Gastroesophageal sphincter (tissue), 4 donors: ENCODE data around the gene ADGRL2. TPM values are rescaled to one million over a fixed set of nuclear protein-coding genes. Genes with fewer than 3 reads are reported as not detected.

Experiments
- ATAC-seq: fragments of 150-250 bp; one replicate; pipeline ENCODE4 v1.9.1; 2016; ENCODE audit warnings: mild to moderate bottlenecking, moderate library complexity
- H3K27ac ChIP-seq, 4 donors: fragments of 200-600 bp; sonication (generic) in 3 of 4; 1 replicate in 3 of 4; 2 replicates in 1 of 4; pipeline ENCODE4 v1.5.1; 2016 to 2019
- H3K27me3 ChIP-seq: fragments of 200-600 bp; sonication (generic); one replicate; pipeline ENCODE4 v1.5.1; 2019
- H3K36me3 ChIP-seq, 2 donors: fragments of 200-600 bp; sonication (generic); one replicate each; pipeline ENCODE4 v1.5.1; 2019; ENCODE audit warnings: control low read depth in 1 of 2
- H3K4me1 ChIP-seq, 3 donors: fragments of 200-600 bp; sonication (generic); 1 replicate in 2 of 3; 2 replicates in 1 of 3; pipeline ENCODE4 v1.5.1; 2016 to 2019; ENCODE audit warnings: control low read depth in 2 of 3
- H3K4me3 ChIP-seq, 2 donors: fragments of 200-600 bp; sonication (generic); one replicate each; pipeline ENCODE4 v1.5.1; 2019; ENCODE audit warnings: mild to moderate bottlenecking in 1 of 2, moderate library complexity in 1 of 2
- H3K9me3 ChIP-seq, 3 donors: fragments of 200-600 bp; sonication (generic); one replicate each; pipeline ENCODE4 v1.5.1; 2017 to 2019; ENCODE audit warnings: control low read depth in 2 of 3
- EP300 ChIP-seq: sonication (generic); formaldehyde crosslinking; IDR thresholded peaks from one replicate; pipeline ENCODE4 v1.6.1; 2017; ENCODE audit warnings: antibody characterized with exemption, mild to moderate bottlenecking
- POLR2A ChIP-seq, 2 donors: fragments of 450-650 bp; IDR thresholded peaks; one replicate each; pipeline ENCODE4 v1.6.1; 2017; ENCODE audit warnings: antibody characterized with exemption in 2 of 2, mild to moderate bottlenecking in 2 of 2, moderate library complexity in 1 of 2
- POLR2AphosphoS5 ChIP-seq: sonication (generic); formaldehyde crosslinking; IDR thresholded peaks from one replicate; pipeline ENCODE4 v1.6.1; 2017; ENCODE audit warnings: antibody characterized with exemption
- WGBS, 2 donors: methylation state at CpG; one replicate each; pipeline ENCODE4 v1.1.5; 2018; ENCODE audit warnings: low coverage in 1 of 2; 5-methylcytosine and 5-hydroxymethylcytosine counted together
- total RNA-seq, 4 donors: library from RNA; depleted of rRNA; stranded (reverse); fragments of >200 nt; gene quantifications; one replicate each; pipeline ENCODE4 v1.1.0, GENCODE V29; 2016
- TF ChIP-seq, protein P1 (sequence below), 4 experiments: fragments of 200-600 bp in 2 of 4; fragments of 450-650 bp in 2 of 4; sonication (generic) in 1 of 4; IDR thresholded peaks; one replicate each; pipeline ENCODE4 v1.5.1; 2017 to 2019; ENCODE audit warnings: antibody characterized with exemption in 4 of 4, mild to moderate bottlenecking in 2 of 4, moderate library complexity in 2 of 4

Gene ADGRL2
- total RNA-seq, result 100 to 1,000 TPM in 1 of 4 donors, 10 to 100 TPM in 3; 68.9 to 141 (median 83.8) TPM

DNA sequence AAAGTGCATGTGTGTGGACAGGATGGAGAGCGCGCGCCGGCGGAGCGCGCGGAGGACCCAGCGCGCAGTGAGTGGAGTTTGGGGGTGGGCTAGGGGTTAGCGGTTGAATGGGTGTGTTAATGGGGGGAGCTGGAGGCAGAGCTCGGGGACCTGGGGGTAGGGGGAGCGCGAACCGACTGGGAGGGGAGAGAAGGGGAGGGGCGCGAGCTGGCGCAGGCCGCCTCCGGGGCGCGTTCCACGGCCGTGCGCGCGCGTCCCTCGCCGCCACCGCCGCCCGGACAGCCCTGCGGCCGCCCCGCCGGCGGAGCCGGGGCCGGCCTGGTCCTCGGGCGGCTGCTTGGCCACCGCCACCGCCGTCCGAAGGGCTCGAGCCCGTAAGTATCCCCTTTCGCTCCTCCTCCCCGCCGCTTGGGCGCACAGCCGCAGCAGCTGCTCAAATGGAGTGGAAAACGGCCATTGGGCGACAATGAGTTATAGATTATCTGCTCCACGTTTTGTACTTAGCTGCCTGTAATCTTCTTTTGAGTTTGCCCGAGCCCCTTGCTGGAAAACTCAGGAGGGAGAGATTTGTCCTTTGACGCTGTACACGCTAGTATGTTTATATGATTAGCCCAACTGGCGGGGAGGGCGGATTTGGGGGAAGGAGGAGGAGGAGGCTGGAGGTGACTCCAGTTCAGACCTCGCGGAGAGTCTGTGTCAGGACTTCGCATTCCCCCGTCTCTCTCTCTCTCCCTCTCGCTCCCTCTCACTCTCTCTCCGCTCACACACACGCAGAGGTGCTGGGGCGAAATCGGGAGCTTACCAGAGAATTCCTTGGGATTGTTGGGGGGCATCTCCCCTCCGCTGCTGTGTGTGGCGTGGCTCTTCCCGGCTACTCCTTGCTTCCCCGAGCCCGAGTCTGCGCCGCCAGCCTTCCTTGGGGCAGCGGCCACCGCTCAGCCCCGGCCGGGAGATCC is at the start of gene ADGRL2:
ADGRL2 (plus strand) TSS at position 240 of the 956 bp plus-strand sequence. CDS start 36,051 bp downstream, outside the sequence.
- Histone ChIP-seq H3K4me3 (peak within 1 kb of the TSS; percentile 89 to 99), H3K9me3 (no peaks in the 10 kb centered on the region), H3K27me3 (no peaks in the 10 kb centered on the region), H3K36me3 (no peaks in the 10 kb centered on the region), H3K27ac (peak within 1 kb of the TSS; percentile 94 to 99 (median 98)), H3K4me1 (peaks cover 0 to 35% (median 0%) of the 10 kb centered on the region in 3 donors)
- TF ChIP-seq POLR2AphosphoS5, result peak; percentile 83
- TF ChIP-seq, protein P1, sequence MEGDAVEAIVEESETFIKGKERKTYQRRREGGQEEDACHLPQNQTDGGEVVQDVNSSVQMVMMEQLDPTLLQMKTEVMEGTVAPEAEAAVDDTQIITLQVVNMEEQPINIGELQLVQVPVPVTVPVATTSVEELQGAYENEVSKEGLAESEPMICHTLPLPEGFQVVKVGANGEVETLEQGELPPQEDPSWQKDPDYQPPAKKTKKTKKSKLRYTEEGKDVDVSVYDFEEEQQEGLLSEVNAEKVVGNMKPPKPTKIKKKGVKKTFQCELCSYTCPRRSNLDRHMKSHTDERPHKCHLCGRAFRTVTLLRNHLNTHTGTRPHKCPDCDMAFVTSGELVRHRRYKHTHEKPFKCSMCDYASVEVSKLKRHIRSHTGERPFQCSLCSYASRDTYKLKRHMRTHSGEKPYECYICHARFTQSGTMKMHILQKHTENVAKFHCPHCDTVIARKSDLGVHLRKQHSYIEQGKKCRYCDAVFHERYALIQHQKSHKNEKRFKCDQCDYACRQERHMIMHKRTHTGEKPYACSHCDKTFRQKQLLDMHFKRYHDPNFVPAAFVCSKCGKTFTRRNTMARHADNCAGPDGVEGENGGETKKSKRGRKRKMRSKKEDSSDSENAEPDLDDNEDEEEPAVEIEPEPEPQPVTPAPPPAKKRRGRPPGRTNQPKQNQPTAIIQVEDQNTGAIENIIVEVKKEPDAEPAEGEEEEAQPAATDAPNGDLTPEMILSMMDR (IDR thresholded peaks at IDR 0.05), result peak in 1 of 4 experiments; percentile 5
- no peak for TF ChIP-seq EP300
- peak; percentile 57 to 59 for TF ChIP-seq POLR2A (IDR thresholded peaks at IDR 0.05)
- peak; percentile 83 for ATAC-seq
- WGBS, 2 donors, result 0 to 2% methylated on average over 5 to 37 of the region's 81 CpGs

DNA sequence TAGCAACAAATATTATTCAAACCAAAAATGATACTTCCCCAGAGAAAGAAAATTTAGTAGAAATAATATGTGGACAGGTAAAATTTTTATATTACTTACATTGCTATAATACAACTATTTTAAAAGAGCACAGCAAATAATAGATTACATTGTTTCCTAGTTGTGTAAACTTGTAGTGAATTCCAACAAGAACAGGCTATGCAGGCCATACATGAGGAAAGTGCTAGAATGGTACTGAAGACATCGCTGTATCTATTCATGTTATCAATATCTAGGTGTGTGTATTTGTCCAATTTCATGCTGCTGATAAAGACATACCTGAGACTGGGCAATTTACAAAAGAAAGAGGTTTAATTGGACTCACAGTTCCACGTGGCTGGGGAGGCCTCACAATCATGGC is 47.9 kb upstream of the ADGRL2 start:
- TF ChIP-seq POLR2AphosphoS5 (no peak), POLR2A (IDR thresholded peaks at IDR 0.05) (no peak), EP300 (no peak)
- TF ChIP-seq, protein P1 (IDR thresholded peaks at IDR 0.05), result no peak
- WGBS, 2 donors, result 77 to 81% methylated on average over 2 of the region's 2 CpGs
- Histone ChIP-seq H3K4me3 (no peak overlapping the region), H3K4me1 (no peaks in the 10 kb centered on the region), H3K27ac (no peak overlapping the region), H3K36me3 (no peaks in the 10 kb centered on the region), H3K27me3 (no peaks in the 10 kb centered on the region), H3K9me3 (no peaks in the 10 kb centered on the region)
- no peak for ATAC-seq

DNA sequence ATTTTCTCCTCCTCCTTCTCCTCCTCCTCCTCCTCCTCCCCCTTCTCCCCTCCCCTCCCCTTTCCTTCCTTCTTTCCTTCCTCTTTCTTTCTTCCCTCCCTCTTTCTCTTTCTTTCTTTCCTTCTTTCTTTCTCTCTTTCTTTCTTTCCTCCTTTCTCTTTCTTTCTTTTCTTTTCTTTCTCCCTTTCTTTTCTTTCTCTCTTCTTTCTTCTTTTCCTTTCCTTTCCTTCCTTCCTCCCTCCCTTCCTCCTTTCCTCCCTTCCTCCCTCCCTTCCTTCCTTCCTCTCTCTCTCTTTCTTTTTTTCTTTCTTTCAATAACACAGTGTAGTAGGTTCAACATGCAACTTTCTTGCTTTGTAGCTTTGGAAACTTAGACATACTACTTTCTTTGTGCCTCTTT is 46.3 kb upstream of the ADGRL2 start:
- peaks cover 0 to 13% (median 0%) of the 10 kb centered on the region in 3 donors for H3K4me1 ChIP-seq
- no peaks in the 10 kb centered on the region for H3K27me3 ChIP-seq
- no peak for ATAC-seq
- H3K4me3 ChIP-seq, result no peak overlapping the region
- H3K9me3 ChIP-seq, result no peaks in the 10 kb centered on the region
- no peak overlapping the region for H3K27ac ChIP-seq
- no peaks in the 10 kb centered on the region for H3K36me3 ChIP-seq
- TF ChIP-seq POLR2A (IDR thresholded peaks at IDR 0.05) (no peak), POLR2AphosphoS5 (no peak), EP300 (no peak)
- TF ChIP-seq, protein P1 (IDR thresholded peaks at IDR 0.05), result no peak

DNA sequence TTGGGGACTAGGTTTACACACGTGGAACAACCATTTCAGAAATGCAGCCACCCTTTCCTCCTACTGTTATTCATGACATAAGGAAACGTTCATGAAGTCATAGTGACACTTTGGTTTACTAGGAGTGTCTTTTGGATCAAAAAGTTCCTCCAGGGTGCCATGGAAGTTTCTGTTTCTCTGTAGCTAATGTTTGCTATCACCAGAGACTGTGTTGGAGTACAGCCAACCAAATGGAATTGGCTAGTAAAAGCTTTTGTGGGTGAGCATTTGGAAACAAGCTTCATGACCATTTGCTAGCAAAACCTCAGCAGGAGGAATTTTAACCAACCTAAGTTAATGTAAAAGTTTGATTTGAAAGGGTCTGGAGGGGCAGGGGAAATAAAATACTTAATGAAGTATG is 43.9 kb upstream of the ADGRL2 start:
- ATAC-seq, result no peak
- no peaks in the 10 kb centered on the region for H3K9me3 ChIP-seq
- TF ChIP-seq POLR2AphosphoS5 (no peak), POLR2A (IDR thresholded peaks at IDR 0.05) (no peak), EP300 (no peak)
- TF ChIP-seq, protein P1 (IDR thresholded peaks at IDR 0.05), result no peak
- H3K4me3 ChIP-seq, result no peak overlapping the region
- H3K36me3 ChIP-seq, result no peaks in the 10 kb centered on the region
- no peaks in the 10 kb centered on the region for H3K27me3 ChIP-seq
- H3K27ac ChIP-seq, result no peak overlapping the region
- peaks cover 0 to 20% (median 0%) of the 10 kb centered on the region in 3 donors for H3K4me1 ChIP-seq
- WGBS, 2 donors, result 53 to 83% methylated on average over 2 of the region's 2 CpGs
